Heart left ventricle (tissue), 16 donors: Measurements from ENCODE around the gene ARFGAP1. TPM values are rescaled to one million over a fixed set of nuclear protein-coding genes. Genes with fewer than 3 reads are reported as not detected.
A peak's percentile ranks its signal among the peaks of the same experiment; 100 is the strongest.

Experiments
- ATAC-seq, 4 donors: fragments of 200-7000 bp; cut with Tn5 transposase; one replicate each; pipeline ENCODE4 v1.9.1; 2020 to 2022; ENCODE audit warnings: moderate library complexity in 4 of 4, mild to moderate bottlenecking in 3 of 4, moderate number of reproducible peaks in 1 of 4
- DNase-seq, 5 donors: peaks; one replicate each; pipeline ENCODE4 v3.0.0-alpha.2; 2020
- H3K27ac ChIP-seq, 12 donors: fragments of 200-600 bp; sonication (generic) in 4 of 12; one replicate each; pipeline versions ENCODE4 v1.5.0 to v1.8.0; 2016 to 2022; ENCODE audit warnings: mild to moderate bottlenecking in 2 of 12
- H3K27me3 ChIP-seq, 9 donors: fragments of 200-600 bp; sonication (generic) in 2 of 9; one replicate each; pipeline versions ENCODE4 v1.5.1 to v1.8.0; 2016 to 2022; ENCODE audit warnings: mild to moderate bottlenecking in 3 of 9
- H3K36me3 ChIP-seq, 9 donors: fragments of 200-600 bp; sonication (generic) in 2 of 9; one replicate each; pipeline versions ENCODE4 v1.5.0 to v1.8.0; 2018 to 2022; ENCODE audit warnings: mild to moderate bottlenecking in 2 of 9
- H3K4me1 ChIP-seq, 12 donors: fragments of 200-600 bp; sonication (generic) in 4 of 12; one replicate each; pipeline versions ENCODE4 v1.5.0 to v1.8.0; 2016 to 2022; ENCODE audit warnings: mild to moderate bottlenecking in 3 of 12
- H3K4me3 ChIP-seq, 12 donors: fragments of 200-600 bp; sonication (generic) in 4 of 12; one replicate each; pipeline versions ENCODE4 v1.5.0 to v1.8.0; 2017 to 2022; ENCODE audit warnings: mild to moderate bottlenecking in 9 of 12, moderate library complexity in 4 of 12
- H3K9me3 ChIP-seq, 12 donors: fragments of 200-600 bp; sonication (generic) in 4 of 12; one replicate each; pipeline versions ENCODE4 v1.5.0 to v1.8.0; 2016 to 2022; ENCODE audit warnings: mild to moderate bottlenecking in 1 of 12
- POLR2A ChIP-seq, 2 donors: fragments of 450-650 bp; IDR thresholded peaks; one replicate each; pipeline ENCODE4 v1.6.1; 2017; ENCODE audit warnings: antibody characterized with exemption in 2 of 2, mild to moderate bottlenecking in 2 of 2, moderate library complexity in 2 of 2
- WGBS, 4 donors: extraction: QIAGEN DNeasy Blood & Tissue Kit in 2 of 4; methylation state at CpG; one replicate each; pipeline versions ENCODE4 v1.1.5 to v1.1.7; 2013 to 2018; 5-methylcytosine and 5-hydroxymethylcytosine counted together
- intact Hi-C, 10 donors: fragments of 100-400 bp; cut with DNase I; formaldehyde crosslinking; loops; one replicate each; pipeline versions ENCODE4 v1.11.1 to v1.14.2; 2022
- polyA plus RNA-seq, 2 donors: library from polyadenylated mRNA; stranded (reverse); fragments of 200-250 nt; gene quantifications; one replicate each; pipeline ENCODE4 v1.2.3, GENCODE V29; 2013
- total RNA-seq, 9 donors: library from RNA; depleted of rRNA in 2 of 9; stranded (reverse); fragments of >200 nt in 2 of 9; fragmentation: NEBNext Ultra II Directional in 3 of 9; extraction: Animal tissue kit (Norgen Biotek cat#: 25700) in 3 of 9; gene quantifications; one replicate each; pipeline versions ENCODE4 v1.1.0 to v1.2.4, GENCODE V29; 2016 to 2023
- TF ChIP-seq, protein P1 (sequence below), 12 donors: fragments of 200-600 bp; sonication (generic) in 4 of 12; IDR thresholded peaks; one replicate each; pipeline versions ENCODE4 v1.5.0 to v1.8.0; 2018 to 2022; ENCODE audit warnings: antibody characterized with exemption in 12 of 12, mild to moderate bottlenecking in 5 of 12
- donor health status: ischemic (EF 13 %, LVEDD 7.1; RV severe dilation, severe dysfunction).
- donor health status: healthy with polysubstance abuse.
- donor health status: DM: no; HTN: yes; CAD: no.
- donor health status: DM: no; HTN: no; CAD: no.
- donor health status: ischemic (EF 25% LVEDD 6.9; RV normal size, moderate dysfunction).
- donor health status: ischemic (EF 25% LVEDD 5.7; RV mildly dilated, moderate dysfunction).
- donor health status: healthy.
- donor health status: DM: yes; HTN: yes; CAD: no.
- donor health status: ischemic (EF 35%, LVEDD 5.7; RV mildly dilated, moderate dysfunction).
- donor health status: nonischemic (EF 11% LVEDD 7.7; RV severe dilation, severe dysfunction).
- donor health status: DM: yes; HTN: yes; CAD: no.
- donor health status: PGD.
- donor health status: ischemic (EF 29% LVEDD 5.4; RV normal size, mild dysfunction).
- donor health status: nonischemic (EF 23%, LVEDD 6.1; RV moderate dilation, normal function).

Gene ARFGAP1
- total and polyA plus RNA-seq, 11 donors = 14.3 to 51.6 (median 29.5) TPM

DNA sequence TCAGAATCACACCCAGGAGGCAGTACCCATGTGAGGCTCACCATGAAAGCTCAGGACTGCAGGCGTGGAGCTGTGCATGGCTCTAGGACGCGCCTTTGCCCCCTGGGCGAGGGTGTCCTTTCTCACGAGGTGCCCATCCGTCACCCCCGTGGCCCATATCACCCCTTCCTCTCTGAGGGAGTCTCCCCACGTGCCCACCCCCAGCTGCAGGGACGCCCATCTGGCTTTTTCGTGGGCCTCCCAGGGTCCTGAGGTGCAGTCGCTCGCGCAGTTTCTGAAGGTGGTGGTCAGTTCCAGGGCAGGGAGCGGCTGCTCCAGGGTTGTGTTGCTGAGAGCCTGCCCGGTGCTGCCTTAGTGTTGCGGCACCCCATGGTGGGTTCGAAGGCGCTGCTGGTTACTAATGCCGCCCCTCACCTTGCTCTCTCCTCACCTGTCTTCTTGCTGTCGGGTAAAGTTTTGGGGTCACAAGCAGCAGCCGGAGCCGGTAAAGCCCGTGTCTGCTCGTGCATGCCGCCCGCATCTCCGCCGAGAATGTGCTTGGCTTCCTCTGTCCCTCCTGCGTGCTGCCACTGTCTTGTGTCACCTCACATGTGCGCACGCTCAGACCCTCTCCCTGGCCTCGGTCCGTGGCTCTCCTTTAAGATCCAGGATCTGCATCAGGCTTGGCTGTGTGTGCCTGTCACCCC, 10.9 kb downstream of the ARFGAP1 start:
- no peak for ATAC-seq
- TF ChIP-seq POLR2A (IDR thresholded peaks at IDR 0.05) = no peak
- TF ChIP-seq, protein P1, sequence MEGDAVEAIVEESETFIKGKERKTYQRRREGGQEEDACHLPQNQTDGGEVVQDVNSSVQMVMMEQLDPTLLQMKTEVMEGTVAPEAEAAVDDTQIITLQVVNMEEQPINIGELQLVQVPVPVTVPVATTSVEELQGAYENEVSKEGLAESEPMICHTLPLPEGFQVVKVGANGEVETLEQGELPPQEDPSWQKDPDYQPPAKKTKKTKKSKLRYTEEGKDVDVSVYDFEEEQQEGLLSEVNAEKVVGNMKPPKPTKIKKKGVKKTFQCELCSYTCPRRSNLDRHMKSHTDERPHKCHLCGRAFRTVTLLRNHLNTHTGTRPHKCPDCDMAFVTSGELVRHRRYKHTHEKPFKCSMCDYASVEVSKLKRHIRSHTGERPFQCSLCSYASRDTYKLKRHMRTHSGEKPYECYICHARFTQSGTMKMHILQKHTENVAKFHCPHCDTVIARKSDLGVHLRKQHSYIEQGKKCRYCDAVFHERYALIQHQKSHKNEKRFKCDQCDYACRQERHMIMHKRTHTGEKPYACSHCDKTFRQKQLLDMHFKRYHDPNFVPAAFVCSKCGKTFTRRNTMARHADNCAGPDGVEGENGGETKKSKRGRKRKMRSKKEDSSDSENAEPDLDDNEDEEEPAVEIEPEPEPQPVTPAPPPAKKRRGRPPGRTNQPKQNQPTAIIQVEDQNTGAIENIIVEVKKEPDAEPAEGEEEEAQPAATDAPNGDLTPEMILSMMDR (IDR thresholded peaks at IDR 0.05) = no peak
- intact Hi-C loops = no loop called here
- peaks cover 3 to 93% (median 70%) of the 10 kb centered on the region in 9 donors for H3K36me3 ChIP-seq
- H3K9me3 ChIP-seq = no peaks in the 10 kb centered on the region
- H3K4me1 ChIP-seq = peaks cover 0 to 5% (median 0%) of the 10 kb centered on the region in 12 donors
- DNase-seq = peak in 2 of 5 donors; percentile 25 to 26
- no peak overlapping the region for H3K4me3 ChIP-seq
- no peaks in the 10 kb centered on the region for H3K27me3 ChIP-seq
- WGBS, 4 donors = 92 to 96% (median 94%) methylated on average over 32 to 33 of the region's 33 CpGs
- no peak overlapping the region for H3K27ac ChIP-seq

DNA sequence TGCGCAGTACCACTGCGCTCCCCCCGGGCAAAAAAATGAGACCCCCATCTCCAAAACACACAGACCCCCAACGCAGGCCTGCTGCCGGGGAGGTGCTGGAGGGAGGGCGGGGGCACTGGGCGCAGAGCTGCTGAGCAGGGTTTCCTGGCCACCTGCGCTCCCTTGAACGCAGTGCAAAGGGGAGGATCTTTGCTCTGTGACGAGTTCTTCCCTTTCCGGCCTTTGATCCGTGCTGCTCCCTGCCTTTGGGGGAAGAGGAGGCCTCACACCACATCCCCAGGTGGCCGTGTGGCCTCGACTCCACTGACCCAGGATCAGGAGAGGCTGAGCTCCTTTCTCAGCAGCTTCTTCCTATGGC, 11.4 kb downstream of the ARFGAP1 start:
- Histone ChIP-seq H3K4me1 (peaks cover 0 to 5% (median 0%) of the 10 kb centered on the region in 12 donors), H3K36me3 (peaks cover 3 to 93% (median 69%) of the 10 kb centered on the region in 9 donors), H3K9me3 (no peaks in the 10 kb centered on the region), H3K4me3 (peak overlapping the region in 1 of 12 donors; percentile 12), H3K27me3 (no peaks in the 10 kb centered on the region), H3K27ac (no peak overlapping the region)
- DNase-seq = no peak
- ATAC-seq = no peak
- TF ChIP-seq POLR2A (IDR thresholded peaks at IDR 0.05) = no peak
- TF ChIP-seq, protein P1 (IDR thresholded peaks at IDR 0.05) = no peak
- WGBS, 4 donors = 74 to 84% (median 77%) methylated on average over 14 of the region's 14 CpGs
- intact Hi-C loops = no loop called here

DNA sequence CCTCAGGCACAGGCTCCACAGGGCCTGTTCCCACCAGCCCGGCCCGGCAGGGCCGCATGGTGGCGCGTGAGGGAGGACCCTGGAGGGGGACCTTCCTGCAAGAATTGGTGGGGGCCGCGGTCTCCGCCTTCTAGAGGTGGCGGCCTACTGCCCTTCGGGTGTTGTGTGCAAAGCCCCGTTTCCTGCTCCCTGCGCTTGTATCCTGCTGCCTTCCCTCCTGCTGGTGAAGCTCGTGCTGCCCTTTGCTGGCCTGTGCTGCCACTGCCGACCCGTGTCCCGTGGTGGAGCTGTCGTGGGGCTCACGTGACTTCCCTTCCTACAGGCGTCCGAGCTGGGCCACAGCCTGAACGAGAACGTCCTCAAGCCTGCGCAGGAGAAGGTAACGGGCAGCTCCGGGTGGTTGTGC, 11.9 kb downstream of the ARFGAP1 start:
- peak overlapping the region in 1 of 12 donors; percentile 12 for H3K4me3 ChIP-seq
- ATAC-seq (no peak), DNase-seq (peak in 1 of 5 donors; percentile 27)
- no peaks in the 10 kb centered on the region for H3K9me3 ChIP-seq
- no peaks in the 10 kb centered on the region for H3K27me3 ChIP-seq
- no peak for TF ChIP-seq POLR2A (IDR thresholded peaks at IDR 0.05)
- TF ChIP-seq, protein P1 (IDR thresholded peaks at IDR 0.05) = no peak
- H3K4me1 ChIP-seq = peaks cover 0 to under 1% (median 0%) of the 10 kb centered on the region in 12 donors
- 73 to 84% (median 79%) methylated on average over 18 to 25 of the region's 25 CpGs for WGBS, 4 donors
- peaks cover 1 to 90% (median 64%) of the 10 kb centered on the region in 9 donors for H3K36me3 ChIP-seq
- intact Hi-C loops = no loop called here
- no peak overlapping the region for H3K27ac ChIP-seq

DNA sequence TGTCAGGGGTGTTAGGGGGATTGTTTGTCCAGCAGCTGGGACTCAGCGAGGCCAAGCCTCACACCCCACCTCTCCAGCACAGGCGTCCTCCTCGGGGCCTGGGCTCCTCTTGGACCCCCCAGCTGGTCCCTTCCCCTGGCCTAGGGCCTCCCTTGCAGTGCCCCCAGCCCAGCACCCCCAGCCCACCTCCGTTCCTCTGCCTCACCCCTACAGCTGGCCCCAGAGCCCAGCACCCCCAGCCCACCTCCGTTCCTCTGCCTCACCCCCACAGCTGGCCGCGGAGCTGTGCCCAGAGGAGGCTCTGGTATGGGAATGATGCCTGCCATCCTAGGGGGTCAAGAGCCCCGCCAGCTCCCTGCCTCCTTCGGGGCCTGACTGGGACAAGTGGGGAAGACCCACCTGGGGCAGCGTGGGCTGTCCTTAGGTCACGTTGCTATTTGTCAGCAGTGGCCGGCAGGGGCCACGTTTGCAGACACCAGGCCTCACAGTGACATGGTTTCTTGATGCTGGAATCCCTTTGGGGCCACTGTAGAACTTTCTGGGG, 12.4 kb downstream of the ARFGAP1 start:
- peaks cover 0 to 85% (median 61%) of the 10 kb centered on the region in 9 donors for H3K36me3 ChIP-seq
- no peaks in the 10 kb centered on the region for H3K9me3 ChIP-seq
- peak in 1 of 5 donors; percentile 10 for DNase-seq
- ATAC-seq = no peak
- H3K27me3 ChIP-seq = no peaks in the 10 kb centered on the region
- 82 to 93% (median 88%) methylated on average over 13 of the region's 13 CpGs for WGBS, 4 donors
- TF ChIP-seq, protein P1 (IDR thresholded peaks at IDR 0.05) = no peak
- no peak for TF ChIP-seq POLR2A (IDR thresholded peaks at IDR 0.05)
- H3K27ac ChIP-seq = no peak overlapping the region
- H3K4me1 ChIP-seq = no peaks in the 10 kb centered on the region
- intact Hi-C loops = no loop called here
- no peak overlapping the region for H3K4me3 ChIP-seq
